B cell (primary cell): Measurements from ENCODE around the gene WNT6. TPM values are rescaled to one million over a fixed set of nuclear protein-coding genes. Genes with fewer than 3 reads are reported as not detected.

Experiments used
- ATAC-seq: fragments of 200-7000 bp; cut with Tn5 transposase; one replicate; pipeline ENCODE4 v1.10.0; 2021; ENCODE audit warnings: low read depth, mild to moderate bottlenecking, moderate number of reproducible peaks, moderate library complexity
- CTCF ChIA-PET: fragments of 350-600 bp; sonication (Branson Sonifier 250); formaldehyde crosslinking; loops from one replicate; lab custom pipeline; 2021; ENCODE audit warnings: antibody characterized with exemption, inconsistent platforms; lab: Charles Lee
- POLR2A ChIA-PET: fragments of 350-600 bp; sonication (Branson Sonifier 250); formaldehyde crosslinking; loops from one replicate; lab custom pipeline; 2021; ENCODE audit warnings: antibody characterized with exemption; lab: Charles Lee
- DNase-seq: peaks from one replicate; pipeline ENCODE4 v3.0.0; 2013
- H2AFZ ChIP-seq: 2 replicates; pipeline ENCODE4 v1.6.1; 2012; ENCODE audit warnings: mild to moderate bottlenecking, low read depth, low read length; ENCODE audit not compliant: insufficient read depth, poor library complexity, severe bottlenecking
- H3K27ac ChIP-seq, 2 donors: 1 replicate in 1 of 2; 2 replicates in 1 of 2; pipeline ENCODE4 v1.5.1; 2012 to 2013; ENCODE audit warnings: low read length in 2 of 2, mild to moderate bottlenecking in 2 of 2, moderate library complexity in 1 of 2
- H3K27me3 ChIP-seq, 4 experiments: fragments of 200-600 bp in 1 of 4; sonication (generic) in 1 of 4; replicated peaks in 1 of 4; 1 replicate in 2 of 4; 2 replicates in 2 of 4; pipeline versions ENCODE4 v1.6.1 to v1.7.0; 2013 to 2016; ENCODE audit warnings: low read length in 3 of 4, mild to moderate bottlenecking in 2 of 4, mixed read lengths in 1 of 4, moderate library complexity in 1 of 4; ENCODE audit not compliant: insufficient read depth in 4 of 4, control insufficient read depth in 3 of 4; ENCODE audit errors: control extremely low read depth in 1 of 4
- H3K36me3 ChIP-seq, 2 experiments: replicated peaks in 1 of 2; 1 replicate in 1 of 2; 2 replicates in 1 of 2; pipeline versions ENCODE4 v1.6.1 to v1.7.1; 2013; ENCODE audit warnings: low read length in 1 of 2; ENCODE audit not compliant: insufficient read depth in 2 of 2, control insufficient read depth in 1 of 2; ENCODE audit errors: control extremely low read depth in 1 of 2, extremely low read depth in 1 of 2
- H3K4me1 ChIP-seq, 2 donors: fragments of 200-600 bp in 1 of 2; sonication (generic) in 1 of 2; 1 replicate in 1 of 2; 2 replicates in 1 of 2; pipeline versions ENCODE4 v1.5.1 to v1.6.1; 2013 to 2017; ENCODE audit warnings: low read length in 2 of 2; ENCODE audit not compliant: control insufficient read depth in 2 of 2, insufficient read depth in 2 of 2
- H3K4me2 ChIP-seq: replicated peaks from 2 replicates; pipeline ENCODE3; 2012; ENCODE audit warnings: mild to moderate bottlenecking, low read depth, low read length; ENCODE audit not compliant: poor library complexity, severe bottlenecking
- H3K4me3 ChIP-seq, 5 experiments: fragments of 200-600 bp in 1 of 5; sonication (generic) in 1 of 5; 1 replicate in 3 of 5; 2 replicates in 2 of 5; pipeline versions ENCODE4 v1.5.1 to v1.7.0; 2011 to 2016; ENCODE audit warnings: low read length in 4 of 5, mild to moderate bottlenecking in 4 of 5, low read depth in 2 of 5, control low read depth in 1 of 5, moderate library complexity in 1 of 5; ENCODE audit not compliant: insufficient read depth in 1 of 5; ENCODE audit errors: control extremely low read depth in 1 of 5, extremely low read depth in 1 of 5
- H3K79me2 ChIP-seq: fragments of 200-600 bp; sonication (generic); one replicate; pipeline ENCODE4 v1.6.0; 2016; ENCODE audit warnings: low read length; ENCODE audit not compliant: control insufficient read depth, insufficient read depth
- H3K9ac ChIP-seq: fragments of 200-600 bp; sonication (generic); 2 replicates; pipeline ENCODE4 v1.6.1; 2017; ENCODE audit warnings: mild to moderate bottlenecking, low read length, moderate library complexity
- H3K9me3 ChIP-seq, 3 donors: one replicate each; pipeline versions ENCODE4 v1.6.1 to v1.7.1; 2013; ENCODE audit warnings: low read length in 2 of 3; ENCODE audit not compliant: control insufficient read depth in 2 of 3, insufficient read depth in 1 of 3; ENCODE audit errors: control extremely low read depth in 1 of 3
- H4K20me1 ChIP-seq: 2 replicates; pipeline ENCODE4 v1.6.0; 2012; ENCODE audit warnings: mild to moderate bottlenecking, low read length; ENCODE audit not compliant: insufficient read depth, control insufficient read depth, poor library complexity, severe bottlenecking
- H3K27ac Mint-ChIP-seq: one replicate; pipeline ENCODE4 v1.8.0; 2021; ENCODE audit warnings: mixed read lengths
- H3K27me3 Mint-ChIP-seq: one replicate; pipeline ENCODE4 v1.8.0; 2021; ENCODE audit warnings: mixed read lengths
- H3K4me1 Mint-ChIP-seq: one replicate; pipeline ENCODE4 v1.8.0; 2021; ENCODE audit warnings: mixed read lengths
- H3K4me3 Mint-ChIP-seq: one replicate; pipeline ENCODE4 v1.8.0; 2021; ENCODE audit warnings: mixed read lengths
- H3K9me3 Mint-ChIP-seq: one replicate; pipeline ENCODE4 v1.8.0; 2022; ENCODE audit warnings: mixed read lengths; ENCODE audit not compliant: insufficient read depth
- EZH2 ChIP-seq: IDR thresholded peaks from 2 replicates; pipeline ENCODE4 v1.6.1; 2012; ENCODE audit warnings: borderline replicate concordance, low read depth, mild to moderate bottlenecking, moderate library complexity, low read length; ENCODE audit not compliant: insufficient read depth, poor library complexity, severe bottlenecking
- WGBS: methylation state at CpG from one replicate; pipeline ENCODE4 v1.1.5; 2013; ENCODE audit warnings: missing lambda C conversion rate; ENCODE audit not compliant: insufficient coverage; 5-methylcytosine and 5-hydroxymethylcytosine counted together
- intact Hi-C: fragments of 100-400 bp; cut with micrococcal nuclease; formaldehyde crosslinking; loops from one replicate; pipeline ENCODE4 v1.10.0; 2022
- polyA plus RNA-seq: library from polyadenylated mRNA; depleted of rRNA; stranded (reverse); fragments of >200 nt; gene quantifications from 2 replicates; pipeline ENCODE4 v1.2.3, GENCODE V29; 2012
- total RNA-seq, 2 donors: library from RNA; stranded (reverse); fragments of 120-200 nt in 1 of 2; gene quantifications; 1 replicate in 1 of 2; 2 replicates in 1 of 2; pipeline versions ENCODE4 v1.2.3 to v1.2.4, GENCODE V29; 2013 to 2022
- TF ChIP-seq, protein P1 (sequence below): fragments of 200-600 bp; IDR thresholded peaks from one replicate; pipeline ENCODE4 v1.8.0; 2022; ENCODE audit warnings: antibody characterized with exemption, mild to moderate bottlenecking

The WNT6 gene
- total and polyA plus RNA-seq, 2 donors (not counting 1 experiment from before 2014, with no cell fraction given), result 0.84 to 2.0 TPM

DNA sequence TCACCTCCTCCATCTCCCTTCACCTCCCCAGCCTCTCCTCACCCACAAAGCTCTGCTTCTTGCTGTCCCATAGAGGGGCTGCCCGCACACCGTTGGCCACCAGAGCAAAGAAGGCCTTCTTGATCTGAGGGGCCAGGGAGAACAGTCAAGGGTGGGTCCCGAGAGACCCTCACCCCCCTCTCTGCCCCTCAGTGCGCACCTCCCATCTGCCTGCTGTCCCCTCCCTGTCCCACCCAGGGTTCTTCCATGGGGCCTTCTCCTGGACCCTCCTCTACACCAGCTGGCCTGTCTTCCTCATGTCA is 31.2 kb upstream of the WNT6 start:
- no peaks in the 10 kb centered on the region for H3K4me1 ChIP-seq
- TF ChIP-seq, protein P1, sequence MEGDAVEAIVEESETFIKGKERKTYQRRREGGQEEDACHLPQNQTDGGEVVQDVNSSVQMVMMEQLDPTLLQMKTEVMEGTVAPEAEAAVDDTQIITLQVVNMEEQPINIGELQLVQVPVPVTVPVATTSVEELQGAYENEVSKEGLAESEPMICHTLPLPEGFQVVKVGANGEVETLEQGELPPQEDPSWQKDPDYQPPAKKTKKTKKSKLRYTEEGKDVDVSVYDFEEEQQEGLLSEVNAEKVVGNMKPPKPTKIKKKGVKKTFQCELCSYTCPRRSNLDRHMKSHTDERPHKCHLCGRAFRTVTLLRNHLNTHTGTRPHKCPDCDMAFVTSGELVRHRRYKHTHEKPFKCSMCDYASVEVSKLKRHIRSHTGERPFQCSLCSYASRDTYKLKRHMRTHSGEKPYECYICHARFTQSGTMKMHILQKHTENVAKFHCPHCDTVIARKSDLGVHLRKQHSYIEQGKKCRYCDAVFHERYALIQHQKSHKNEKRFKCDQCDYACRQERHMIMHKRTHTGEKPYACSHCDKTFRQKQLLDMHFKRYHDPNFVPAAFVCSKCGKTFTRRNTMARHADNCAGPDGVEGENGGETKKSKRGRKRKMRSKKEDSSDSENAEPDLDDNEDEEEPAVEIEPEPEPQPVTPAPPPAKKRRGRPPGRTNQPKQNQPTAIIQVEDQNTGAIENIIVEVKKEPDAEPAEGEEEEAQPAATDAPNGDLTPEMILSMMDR, result no peak
- no peak for TF ChIP-seq EZH2
- no peak for DNase-seq
- H3K27ac Mint-ChIP-seq, result no peak overlapping the region
- WGBS, result 85% methylated on average over 4 of the region's 4 CpGs
- H3K9ac ChIP-seq, result no peak overlapping the region
- H2AFZ ChIP-seq, result no peak overlapping the region
- H3K4me1 Mint-ChIP-seq, result no peaks in the 10 kb centered on the region
- H3K4me2 ChIP-seq, result no peak overlapping the region
- H3K4me3 Mint-ChIP-seq, result no peak overlapping the region
- intact Hi-C loops, result no loop called here
- H3K27me3 Mint-ChIP-seq, result peaks cover 37% of the 10 kb centered on the region
- H4K20me1 ChIP-seq, result no peaks in the 10 kb centered on the region
- no peak overlapping the region for H3K27ac ChIP-seq
- no peak overlapping the region for H3K4me3 ChIP-seq
- H3K36me3 ChIP-seq, result no peaks in the 10 kb centered on the region
- ChIA-PET POLR2A (no interaction called here), CTCF (no interaction called here)
- peaks cover 0 to 15% (median 2%) of the 10 kb centered on the region in 4 experiments for H3K27me3 ChIP-seq
- no peak for ATAC-seq
- no peaks in the 10 kb centered on the region for H3K79me2 ChIP-seq
- no peaks in the 10 kb centered on the region for H3K9me3 ChIP-seq
- no peaks in the 10 kb centered on the region for H3K9me3 Mint-ChIP-seq

DNA sequence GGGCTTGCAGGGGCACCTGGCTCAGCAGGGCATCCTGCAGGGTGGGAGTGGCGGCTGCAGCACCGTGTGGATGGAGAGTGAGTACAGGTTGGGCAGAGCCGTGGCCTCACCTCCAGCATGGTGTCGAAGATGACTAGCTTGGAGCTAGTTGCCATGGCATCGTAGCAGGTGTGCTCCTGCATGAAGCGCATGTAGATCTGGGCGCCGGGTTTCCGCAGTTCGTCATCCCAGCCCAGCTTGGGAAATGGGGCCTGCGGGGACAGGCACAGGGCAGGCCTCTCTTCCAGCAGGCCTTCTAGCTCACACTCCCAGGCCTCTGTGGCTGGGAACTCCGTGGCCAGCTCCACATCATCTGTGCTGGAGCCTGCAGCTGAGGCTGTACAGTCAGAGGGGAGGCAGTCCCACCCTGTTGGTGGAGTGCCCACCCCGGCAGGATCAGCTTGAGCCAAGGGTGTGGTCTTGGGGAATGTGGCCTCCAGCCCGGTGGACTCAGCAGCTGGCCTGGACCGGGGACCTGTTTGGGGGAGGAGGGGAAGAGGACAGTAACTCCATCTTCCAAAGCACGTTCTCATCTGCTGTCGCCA is 29.6 kb upstream of the WNT6 start:
- WGBS, result 88% methylated on average over 16 of the region's 17 CpGs
- no peak overlapping the region for H3K4me3 Mint-ChIP-seq
- CTCF ChIA-PET, result interaction anchor here (1.6 kb wide), 1 partner anchor 150 kb away, joined by 3 read pairs; no protein-coding TSS in a partner anchor

More for the DNA sequence above, 29.6 kb upstream of the WNT6 start:
- intact Hi-C loops, result no loop called here
- no peaks in the 10 kb centered on the region for H3K36me3 ChIP-seq
- no peak overlapping the region for H3K4me2 ChIP-seq
- no peaks in the 10 kb centered on the region for H3K9me3 ChIP-seq
- POLR2A ChIA-PET, result no interaction called here
- H3K27ac ChIP-seq, result no peak overlapping the region
- H3K27ac Mint-ChIP-seq, result no peak overlapping the region
- peaks cover 44% of the 10 kb centered on the region for H3K27me3 Mint-ChIP-seq
- H3K9me3 Mint-ChIP-seq, result no peaks in the 10 kb centered on the region
- peaks cover 0 to 15% (median 3%) of the 10 kb centered on the region in 4 experiments for H3K27me3 ChIP-seq
- H3K79me2 ChIP-seq, result no peaks in the 10 kb centered on the region
- ATAC-seq (no peak), DNase-seq (no peak)
- H3K4me1 Mint-ChIP-seq, result no peaks in the 10 kb centered on the region
- H3K4me3 ChIP-seq, result no peak overlapping the region
- H2AFZ ChIP-seq, result no peak overlapping the region
- no peak overlapping the region for H3K9ac ChIP-seq
- no peaks in the 10 kb centered on the region for H3K4me1 ChIP-seq
- TF ChIP-seq EZH2, result no peak
- TF ChIP-seq, protein P1, result no peak
- H4K20me1 ChIP-seq, result no peaks in the 10 kb centered on the region
